ENCODE results near the gene COLQ. TPM values are rescaled to one million over a fixed set of nuclear protein-coding genes. Genes with fewer than 3 reads are reported as not detected.
"Not testable (repeated sequence)": the region's sequence is repeated elsewhere in the genome, so short reads cannot be mapped to it uniquely, and the experiment has no call there.

The COLQ gene
- total and polyA plus RNA-seq, 4 donors, result 0.27 to 2.6 (median 0.67) TPM

- TF ChIP-seq SP1 (IDR thresholded peaks at IDR 0.05), result no peak
- no peak for TF ChIP-seq GABPA (IDR thresholded peaks at IDR 0.05 in 1 of 2, conservative IDR thresholded peaks at IDR 0.05 in 1 of 2)
- TF ChIP-seq, protein P1, sequence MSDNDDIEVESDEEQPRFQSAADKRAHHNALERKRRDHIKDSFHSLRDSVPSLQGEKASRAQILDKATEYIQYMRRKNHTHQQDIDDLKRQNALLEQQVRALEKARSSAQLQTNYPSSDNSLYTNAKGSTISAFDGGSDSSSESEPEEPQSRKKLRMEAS (IDR thresholded peaks at IDR 0.05), result no peak
- no peak for TF ChIP-seq HNF4A (conservative IDR thresholded peaks at IDR 0.05)
- TF ChIP-seq YY1 (IDR thresholded peaks at IDR 0.05), result no peak
- Histone ChIP-seq H3K4me3 (ENCODE audit: low read depth in 1 of 3, low read length in 3 of 3) (peak overlapping the region; percentile 74 to 94 (median 74)), H3K9me3 (ENCODE audit: control insufficient read depth in 4 of 4, low read length in 3 of 4) (no peaks in the 10 kb centered on the region), H3K27ac (ENCODE audit: low read depth in 1 of 2, low read length in 2 of 2) (peak overlapping the region in 1 of 2 donors; percentile 87), H3K4me1 (ENCODE audit: control insufficient read depth in 4 of 4, insufficient read depth in 4 of 4, low read length in 3 of 4) (peaks cover 0 to 50% (median 34%) of the 10 kb centered on the region in 4 donors), H3K27me3 (ENCODE audit: control insufficient read depth in 4 of 4, insufficient read depth in 4 of 4, low read length in 3 of 4) (no peaks in the 10 kb centered on the region), H3K36me3 (ENCODE audit: control insufficient read depth in 4 of 4, insufficient read depth in 3 of 4, low read depth in 1 of 4, low read length in 3 of 4) (peaks cover 0 to 18% (median 10%) of the 10 kb centered on the region in 4 donors), H3K9ac (ENCODE audit: low read depth in 1 of 2, low read length in 2 of 2) (peak overlapping the region in 1 of 2 donors; percentile 59)
- WGBS, result 48% methylated on average over 16 of the region's 16 CpGs
- no peak for DNase-seq (ENCODE audit: low spot score)
Measured at GRCh38 chr3:15426579-15427118, 94.9 kb downstream of the COLQ start.

- Histone ChIP-seq H3K9ac (ENCODE audit: low read depth in 1 of 2, low read length in 2 of 2) (no peak overlapping the region), H3K4me3 (ENCODE audit: low read depth in 1 of 3, low read length in 3 of 3) (no peak overlapping the region), H3K27ac (ENCODE audit: low read depth in 1 of 2, low read length in 2 of 2) (no peak overlapping the region), H3K4me1 (ENCODE audit: control insufficient read depth in 4 of 4, insufficient read depth in 4 of 4, low read length in 3 of 4) (peaks cover 0 to 5% (median under 1%) of the 10 kb centered on the region in 4 donors), H3K36me3 (ENCODE audit: control insufficient read depth in 4 of 4, insufficient read depth in 3 of 4, low read depth in 1 of 4, low read length in 3 of 4) (peaks cover 0 to 18% (median 14%) of the 10 kb centered on the region in 4 donors), H3K9me3 (ENCODE audit: control insufficient read depth in 4 of 4, low read length in 3 of 4) (no peaks in the 10 kb centered on the region), H3K27me3 (ENCODE audit: control insufficient read depth in 4 of 4, insufficient read depth in 4 of 4, low read length in 3 of 4) (no peaks in the 10 kb centered on the region)
- WGBS, result 88% methylated on average over 4 of the region's 4 CpGs
- no peak for DNase-seq (ENCODE audit: low spot score)
- TF ChIP-seq JUND (IDR thresholded peaks at IDR 0.05), result no peak
- TF ChIP-seq REST (IDR thresholded peaks at IDR 0.05), result no peak
- TF ChIP-seq CTCF (IDR thresholded peaks at IDR 0.05; ENCODE audit: low read depth, low read length, missing input control), result no peak
- TF ChIP-seq RAD21 (IDR thresholded peaks at IDR 0.05), result no peak
- TF ChIP-seq RXRA (IDR thresholded peaks at IDR 0.05), result no peak
- no peak for TF ChIP-seq GABPA (IDR thresholded peaks at IDR 0.05 in 1 of 2, conservative IDR thresholded peaks at IDR 0.05 in 1 of 2)
- TF ChIP-seq FOXA1 (IDR thresholded peaks at IDR 0.05), result no peak
- TF ChIP-seq, protein P1 (IDR thresholded peaks at IDR 0.05), result no peak
- no peak for TF ChIP-seq FOXA2 (IDR thresholded peaks at IDR 0.05)
- no peak for TF ChIP-seq SP1 (IDR thresholded peaks at IDR 0.05)
- no peak for TF ChIP-seq EGR1 (IDR thresholded peaks at IDR 0.05; ENCODE audit: low read depth in 2 of 2)
- no peak for TF ChIP-seq HNF4G (IDR thresholded peaks at IDR 0.05)
Measured at GRCh38 chr3:15420871-15421270, 100.6 kb downstream of the COLQ start.

GRCh38 chr3:15410966-15411365 lies 110.5 kb downstream of the COLQ start:
- peaks cover 0 to 11% (median 4%) of the 10 kb centered on the region in 4 donors for H3K4me1 ChIP-seq (ENCODE audit: control insufficient read depth in 4 of 4, insufficient read depth in 4 of 4, low read length in 3 of 4)
- not testable (repeated sequence) for H3K9ac ChIP-seq (ENCODE audit: low read depth in 1 of 2, low read length in 2 of 2); H3K27ac ChIP-seq (ENCODE audit: low read depth in 1 of 2, low read length in 2 of 2); DNase-seq (ENCODE audit: low spot score); H3K27me3 ChIP-seq (ENCODE audit: control insufficient read depth in 4 of 4, insufficient read depth in 4 of 4, low read length in 3 of 4); H3K9me3 ChIP-seq (ENCODE audit: control insufficient read depth in 4 of 4, low read length in 3 of 4); H3K4me3 ChIP-seq (ENCODE audit: low read depth in 1 of 3, low read length in 3 of 3)
- 98% methylated on average over 7 of the region's 7 CpGs for WGBS
- H3K36me3 ChIP-seq (ENCODE audit: control insufficient read depth in 4 of 4, insufficient read depth in 3 of 4, low read depth in 1 of 4, low read length in 3 of 4), result peaks cover 6 to 44% (median 31%) of the 10 kb centered on the region in 4 donors
